ENCODE results near the gene INF2. TPM values are rescaled to one million over a fixed set of nuclear protein-coding genes. Genes with fewer than 3 reads are reported as not detected.

INF2 gene
- total RNA-seq, 1 donor from 2014 or later, result 28.4 TPM

DNA sequence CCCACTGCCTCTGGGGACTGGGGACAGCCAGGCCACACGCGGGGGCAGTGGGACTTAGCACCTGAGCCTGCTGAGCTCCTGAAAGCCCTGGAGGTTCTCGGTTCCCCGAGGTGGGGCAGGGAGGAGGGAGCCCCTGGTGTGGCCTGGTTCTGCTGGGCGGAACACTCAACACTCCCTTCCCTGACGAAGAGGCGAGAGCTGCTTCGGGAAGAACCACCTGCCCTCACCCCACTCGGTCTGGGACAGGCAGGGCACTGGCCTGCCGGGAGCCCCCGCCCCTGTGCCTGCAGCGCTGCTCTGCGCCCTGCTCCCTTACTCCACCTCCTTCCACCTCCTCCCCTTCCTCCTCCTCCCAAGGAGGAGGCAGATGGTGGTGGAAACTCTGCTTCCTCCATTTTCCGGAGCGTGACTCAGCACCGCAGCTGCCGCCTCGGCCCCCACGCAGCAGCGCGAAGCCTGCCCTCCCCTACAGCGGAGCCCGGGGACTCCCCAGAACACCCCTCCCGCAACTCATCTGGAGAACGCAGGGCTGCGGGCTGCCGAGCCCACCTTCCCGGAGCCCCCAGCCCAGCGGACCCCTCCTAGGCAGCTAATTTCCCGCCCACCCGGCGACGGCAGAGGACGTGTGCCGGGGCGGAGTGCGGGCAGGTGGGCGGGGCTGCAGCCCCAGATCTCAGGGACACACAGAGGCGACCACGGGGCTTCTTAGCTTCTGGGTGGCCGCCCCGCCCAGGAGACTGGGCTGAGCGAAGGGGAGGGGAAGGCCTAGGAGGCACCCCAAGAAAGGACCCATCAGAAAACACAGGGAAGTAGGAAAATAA lies 11.7 kb upstream of the INF2 start:
- peak; percentile 69 for ATAC-seq

DNA sequence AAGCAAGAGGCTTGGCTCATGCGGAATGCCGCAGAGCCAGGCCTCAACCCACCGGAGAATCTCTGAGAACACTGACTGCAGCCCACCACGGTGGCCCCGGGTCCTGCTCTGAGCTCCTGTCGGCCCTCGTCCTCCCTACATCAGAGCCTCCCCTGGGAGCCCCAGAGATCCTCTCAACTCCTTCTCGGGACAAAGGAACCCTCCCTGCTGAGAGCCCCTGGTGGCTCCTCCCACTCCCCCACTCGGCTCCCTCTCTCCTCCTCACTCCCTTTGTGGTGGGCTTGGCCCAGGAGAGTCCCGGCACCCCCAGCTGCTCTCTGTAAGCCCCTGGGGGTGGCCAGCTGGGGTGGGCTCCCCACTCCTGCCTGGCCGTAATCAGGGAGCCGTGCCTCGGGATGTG lies 11.1 kb upstream of the INF2 start:
- ATAC-seq, result no peak

DNA sequence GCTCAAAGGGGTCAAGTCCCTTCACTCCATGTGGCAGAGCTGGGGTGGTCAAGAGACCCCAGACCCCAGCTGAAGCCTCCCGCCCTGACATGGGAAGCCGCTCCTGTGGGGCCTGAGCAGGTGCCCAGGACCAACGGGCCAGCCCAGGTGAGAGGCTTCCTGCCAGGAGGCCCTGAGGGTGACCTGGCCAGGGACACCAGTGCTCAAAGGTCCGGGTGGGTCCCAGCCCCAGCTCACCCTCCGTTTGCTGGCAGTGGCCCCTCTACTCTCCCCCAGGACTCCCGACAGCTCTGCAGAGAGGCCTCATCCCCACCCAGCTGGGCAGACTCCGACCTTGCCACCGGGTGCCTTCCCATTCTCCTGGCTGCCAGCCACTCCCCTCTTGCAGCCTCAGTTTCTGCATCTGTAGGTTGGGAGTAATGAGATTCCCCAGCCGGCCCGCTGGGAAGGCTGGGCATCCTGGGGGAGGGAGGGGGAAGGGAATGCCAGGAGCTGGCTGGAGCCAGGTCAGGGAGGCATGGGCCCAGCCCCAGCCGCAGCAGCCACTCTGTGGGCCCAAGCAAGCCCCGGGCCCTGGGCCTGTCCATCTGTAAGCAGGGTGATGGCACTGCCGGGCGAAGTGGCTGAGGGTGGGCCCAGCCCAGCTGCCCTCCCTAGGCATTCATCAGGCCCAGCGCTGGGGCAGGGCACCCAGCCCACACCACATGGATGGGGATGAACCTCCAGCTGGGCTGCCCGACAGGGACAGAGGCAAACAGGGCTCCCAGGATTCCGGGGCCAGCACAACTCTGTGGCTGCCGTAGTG lies 10.3 kb upstream of the INF2 start:
- ATAC-seq, result no peak

DNA sequence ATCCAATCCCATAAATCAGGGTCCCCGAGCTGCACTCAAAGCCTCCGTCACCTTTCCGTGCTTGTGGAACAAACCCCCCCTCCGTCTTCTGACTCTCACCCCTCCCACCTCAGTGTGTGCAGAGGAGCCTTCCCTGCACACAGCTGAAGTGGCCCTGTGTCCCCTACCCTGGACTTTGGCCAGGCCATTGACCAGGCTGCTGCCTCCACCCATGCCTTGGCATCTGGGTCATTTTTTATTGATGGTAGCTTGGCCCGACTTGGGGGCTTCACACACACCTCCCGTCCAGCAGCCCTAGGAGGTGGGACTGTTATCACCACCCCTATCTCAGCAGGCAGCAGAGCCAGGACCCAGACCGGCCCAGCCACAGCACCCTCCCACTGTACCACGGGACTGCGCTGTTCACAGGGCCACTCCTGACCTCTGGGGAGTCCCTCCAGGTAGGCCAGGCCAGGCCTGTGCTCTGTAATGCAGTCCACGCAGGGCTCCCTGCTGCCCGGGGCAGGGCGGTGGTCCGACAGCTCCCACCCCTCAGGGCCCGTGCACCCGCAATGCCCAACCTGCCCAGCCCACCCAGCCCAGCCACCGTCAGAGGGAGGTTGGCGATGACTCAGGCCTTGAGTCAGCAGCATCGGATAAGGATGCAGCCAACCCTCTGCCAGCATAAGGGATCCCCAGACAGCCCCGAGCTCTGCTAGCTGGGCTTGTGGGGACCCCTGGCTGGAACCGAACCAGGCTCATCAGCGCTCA lies 9.2 kb upstream of the INF2 start:
- peak; percentile 69 for ATAC-seq

DNA sequence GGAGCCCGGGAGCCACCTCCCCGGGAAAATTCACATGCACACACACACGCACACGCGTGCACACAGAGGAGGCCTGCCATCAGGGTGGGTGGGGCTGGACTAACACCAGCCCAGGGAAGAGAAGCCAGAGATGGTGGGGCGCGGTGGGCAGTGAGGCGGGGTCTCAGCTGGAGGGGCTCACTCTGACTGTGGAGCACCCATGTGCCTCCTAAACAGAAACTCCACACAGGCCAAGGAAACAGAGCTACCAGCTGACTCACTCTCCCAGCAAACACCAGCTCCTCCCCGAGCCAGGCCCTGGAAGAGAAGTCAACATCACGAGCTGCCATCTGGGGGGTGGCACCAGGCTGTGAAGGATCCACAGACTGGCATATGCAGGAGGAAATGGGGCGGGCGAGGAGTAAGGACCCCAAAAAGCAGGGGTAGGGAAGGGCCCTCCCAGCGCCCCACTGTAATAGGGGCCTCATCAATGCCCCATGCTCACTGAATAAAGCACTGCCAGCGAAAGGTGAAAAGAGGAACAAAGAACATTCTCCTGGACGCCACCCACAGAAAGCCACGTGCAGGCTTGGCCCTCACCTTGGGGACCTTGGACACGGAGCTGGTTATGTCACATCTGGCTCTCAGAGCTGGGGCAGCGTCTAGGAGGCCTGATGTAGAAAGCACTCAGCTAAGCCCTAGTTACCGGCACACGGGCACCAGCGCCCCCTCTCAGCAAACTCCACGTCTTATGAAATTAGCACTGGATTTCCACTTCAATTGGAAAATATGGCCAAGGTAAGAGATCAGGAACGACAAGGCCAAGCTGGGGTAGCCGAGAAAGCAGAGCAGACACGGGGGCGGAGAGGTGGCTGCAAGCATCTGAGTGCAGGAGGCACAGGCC lies 8.4 kb upstream of the INF2 start:
- peak; percentile 60 for ATAC-seq

DNA sequence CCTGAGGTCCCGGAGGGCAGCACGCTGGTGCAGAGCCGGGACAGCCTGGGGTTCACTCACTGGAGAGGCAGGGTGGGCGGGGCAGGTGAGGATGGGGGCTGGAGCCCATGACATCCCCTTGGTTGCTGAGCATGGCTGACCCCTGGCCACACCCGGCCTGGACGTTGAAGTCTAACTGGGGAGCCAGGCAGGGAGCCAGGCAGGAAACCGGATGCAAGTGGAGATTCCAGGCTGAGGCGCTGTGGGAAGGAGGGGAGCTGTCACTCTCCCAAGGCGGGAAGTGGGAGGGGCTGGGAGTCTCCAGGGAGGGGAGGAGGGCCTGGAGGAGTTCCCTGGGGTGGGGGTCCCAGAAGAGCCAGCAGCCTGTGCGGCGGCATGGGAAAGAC lies 7.7 kb upstream of the INF2 start:
- ATAC-seq, result peak; percentile 21

GRCh38 chr14:104682107-104682593 lies 7.3 kb upstream of the INF2 start:
- ATAC-seq, result no peak

GRCh38 chr14:104683653-104684448 lies 5.6 kb upstream of the INF2 start:
- ATAC-seq, result no peak

- ATAC-seq, result no peak
These were observed 5.0 kb upstream of the INF2 start for GRCh38 chr14:104684449-104684821.

GRCh38 chr14:104685216-104685997 lies 4.0 kb upstream of the INF2 start:
- no peak for ATAC-seq

GRCh38 chr14:104685998-104686610 lies 3.3 kb upstream of the INF2 start:
- ATAC-seq, result no peak

DNA sequence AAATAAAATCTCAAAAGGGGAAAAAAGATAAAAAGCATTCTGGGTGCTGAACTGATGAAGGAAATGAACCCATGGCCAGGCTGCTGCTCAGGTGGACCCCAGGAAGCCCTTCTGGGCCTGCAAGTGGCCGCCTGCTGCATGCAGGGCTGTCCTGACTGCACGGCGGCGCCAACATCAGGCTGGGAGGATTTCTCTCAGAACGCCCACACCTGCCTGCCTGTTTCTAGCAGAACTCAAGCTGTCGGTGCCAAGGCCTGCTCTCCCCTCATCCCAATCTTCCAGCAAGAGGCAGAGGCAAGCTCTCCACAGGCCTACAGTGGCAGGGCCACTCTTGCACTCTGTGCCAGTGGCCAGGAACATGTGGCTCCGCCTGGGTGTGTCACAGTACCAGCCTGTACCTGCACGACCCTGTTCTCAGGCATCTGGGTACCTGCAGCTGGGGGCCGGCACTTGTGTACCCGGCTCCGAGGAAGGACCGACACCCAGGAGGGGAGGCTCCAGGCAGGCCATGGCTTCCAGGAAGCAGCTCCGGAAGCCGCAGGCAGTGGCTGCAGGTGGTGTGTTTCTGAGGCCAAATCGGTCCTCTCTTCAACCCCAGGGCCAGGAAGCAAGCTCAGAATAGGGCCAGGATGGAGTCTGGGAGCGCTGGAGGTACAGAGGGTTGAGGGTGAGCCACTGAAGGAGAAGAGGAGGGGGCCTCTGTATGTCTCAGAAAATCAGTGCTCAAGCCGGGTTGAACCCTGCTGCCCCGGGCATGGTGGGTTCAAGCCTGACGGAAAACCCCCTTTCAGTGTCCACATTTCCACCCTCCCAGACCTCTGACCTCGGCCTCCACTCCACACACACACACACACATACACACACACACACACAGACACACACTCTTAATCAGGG lies 2.5 kb upstream of the INF2 start:
- ATAC-seq, result peak; percentile 17

GRCh38 chr14:104687601-104688504 lies 1.6 kb upstream of the INF2 start:
- peak; percentile 73 for ATAC-seq

DNA sequence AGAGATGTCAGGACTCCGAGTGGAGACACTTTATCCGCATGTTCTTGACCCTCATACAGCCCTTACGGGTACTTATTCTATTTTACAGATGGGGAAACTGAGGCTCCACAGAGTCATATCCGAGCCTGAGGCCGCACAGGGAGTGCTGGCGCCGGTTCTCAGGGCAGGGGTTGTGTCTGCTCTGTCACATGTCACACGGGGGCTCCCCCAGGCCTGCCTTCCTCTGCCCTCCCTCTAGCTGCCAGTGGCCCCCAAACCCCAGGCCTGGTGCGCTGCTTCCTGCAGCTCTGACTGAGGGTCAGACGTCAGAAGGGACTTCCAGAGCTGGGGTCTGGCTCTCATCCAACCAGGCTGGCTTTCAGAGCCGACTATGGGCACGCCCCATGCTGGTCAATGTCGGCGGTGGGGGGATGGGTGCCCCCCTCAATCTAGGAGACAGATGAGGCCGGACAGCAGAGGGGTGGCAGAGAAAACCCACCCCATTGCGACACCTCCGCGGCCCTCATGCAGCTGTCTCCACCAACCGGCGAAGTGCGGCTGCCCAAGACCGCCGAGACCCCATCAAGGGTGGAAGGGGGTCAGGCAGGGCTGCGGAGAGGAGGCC lies 811 bp upstream of the INF2 start:
- ATAC-seq, result no peak

DNA sequence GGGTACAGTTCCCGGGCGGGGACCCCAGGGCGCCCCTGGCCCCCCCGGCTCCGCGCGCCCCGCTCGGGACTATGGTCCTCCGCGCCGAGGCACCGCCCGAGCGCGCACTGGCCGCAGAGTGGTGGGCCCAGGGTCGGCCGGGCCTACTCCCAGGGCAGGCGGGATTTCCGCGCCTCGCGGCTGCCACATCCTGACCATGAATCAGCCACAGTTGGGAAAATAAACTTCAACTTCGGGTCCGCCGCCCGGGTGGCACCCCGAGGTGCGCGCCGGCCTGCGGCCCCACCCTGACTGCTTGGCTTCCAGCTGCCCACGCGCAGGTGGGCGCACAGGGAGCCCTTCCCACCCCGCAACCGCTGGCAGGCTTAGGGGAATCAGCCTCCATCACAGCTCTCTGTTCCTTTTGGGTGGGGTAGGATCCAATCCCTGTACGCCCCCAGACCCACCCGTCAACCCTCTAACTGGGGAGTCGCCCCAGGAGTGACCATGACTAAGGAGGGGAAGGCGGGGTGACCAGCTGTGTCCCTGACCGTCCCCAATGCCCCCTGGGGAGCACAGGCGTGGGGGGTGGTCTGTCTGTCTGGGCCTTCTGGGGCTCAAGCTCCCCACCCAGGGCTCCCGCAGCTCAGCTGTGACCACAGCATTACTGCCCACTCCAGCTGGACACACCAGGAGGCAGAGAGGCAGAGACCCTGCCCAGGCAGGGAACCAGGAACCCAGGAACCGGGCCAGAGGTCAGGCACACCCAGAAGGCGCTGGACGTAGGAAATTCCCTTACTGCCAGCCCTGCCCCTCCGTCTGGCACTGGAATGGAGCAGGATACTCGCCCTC lies 678 bp downstream of the INF2 start:
- ATAC-seq, result peak; percentile 0

DNA sequence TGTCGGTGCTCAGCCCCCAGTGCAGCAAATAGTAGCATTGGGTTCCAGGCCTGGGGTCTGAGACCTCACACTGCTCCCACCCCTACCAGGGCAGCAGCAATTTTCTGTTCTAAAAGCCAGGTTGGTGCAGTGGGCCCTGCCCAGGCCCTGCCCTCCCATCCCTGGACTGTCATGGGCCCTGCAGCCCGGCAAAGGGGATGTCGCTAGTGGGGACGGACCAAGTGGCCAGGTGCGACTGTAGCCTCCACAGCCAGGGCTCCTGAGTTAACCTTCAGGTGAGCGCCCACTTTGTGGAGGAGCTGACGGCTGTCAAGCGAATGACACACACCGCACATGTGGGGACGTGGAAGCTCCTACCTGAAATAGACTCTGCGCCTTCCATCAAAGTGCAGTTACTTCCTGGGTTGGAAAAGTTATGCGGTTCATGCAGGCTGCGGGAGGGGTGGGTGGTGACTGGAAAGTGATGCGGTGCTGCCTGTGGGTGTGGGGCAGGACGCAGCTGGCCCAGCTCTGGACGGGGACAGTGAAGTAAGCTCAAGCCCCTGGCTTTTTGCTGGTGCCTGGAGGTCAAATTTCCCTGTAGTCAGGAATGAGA lies 1.5 kb downstream of the INF2 start:
- ATAC-seq, result no peak

Measured in esophagus mucosa (tissue), 1 donor.